Epidermal melanocyte (primary cell): Measurements from ENCODE around the gene ARPP21.

Source experiments
- DNase-seq: peaks from one replicate; pipeline ENCODE4 v3.0.0; 2011; ENCODE audit warnings: low spot score; ENCODE audit not compliant: insufficient read length

Gene ARPP21

DNA sequence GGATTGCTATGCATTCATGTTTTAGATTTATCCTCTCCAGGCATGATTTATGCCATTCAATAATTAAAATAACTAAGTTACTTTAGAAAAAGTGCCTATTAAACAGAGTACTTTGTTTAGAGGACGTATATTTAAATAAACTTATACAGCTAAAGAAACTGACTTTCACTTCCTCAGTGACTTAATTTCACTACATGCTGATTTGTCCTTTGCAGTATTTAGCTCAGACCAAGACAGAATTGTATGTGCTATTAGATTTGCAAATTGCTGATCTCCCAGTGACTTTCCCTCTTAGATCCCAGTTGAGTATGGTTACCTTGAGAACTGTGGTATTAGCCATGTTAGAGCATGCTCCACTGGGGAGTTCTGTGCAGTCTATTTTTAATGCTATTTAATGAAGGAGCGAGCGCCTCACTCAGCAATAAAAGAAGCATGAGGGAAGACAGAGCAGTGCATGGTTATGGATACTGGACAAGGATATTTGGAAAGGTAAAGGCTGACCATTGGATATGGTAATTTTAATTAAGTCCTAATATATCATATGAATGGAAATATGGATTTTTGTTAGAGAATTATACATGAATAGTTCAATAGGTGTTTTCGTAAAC lies 2.7 kb downstream of the ARPP21 start:
- no peak for DNase-seq

DNA sequence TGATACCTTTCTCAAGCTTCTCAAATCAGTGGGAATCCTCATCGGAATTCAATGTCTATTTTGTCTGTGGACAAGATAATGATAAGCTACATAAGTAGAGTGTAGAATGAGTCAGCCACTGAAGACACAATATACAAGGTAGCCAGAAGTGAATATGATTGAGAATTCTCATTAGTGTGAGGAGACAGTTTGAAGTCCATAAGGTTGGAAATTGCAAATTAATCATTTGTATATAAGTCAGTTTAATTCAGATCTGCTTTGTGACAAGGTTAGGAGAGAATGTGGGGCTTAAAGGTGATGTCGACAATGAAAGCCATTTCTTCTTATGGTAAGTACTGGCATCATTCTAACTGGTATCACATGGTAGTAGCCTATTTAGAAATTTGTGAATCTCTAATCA lies 4.2 kb downstream of the ARPP21 start:
- no peak for DNase-seq

DNA sequence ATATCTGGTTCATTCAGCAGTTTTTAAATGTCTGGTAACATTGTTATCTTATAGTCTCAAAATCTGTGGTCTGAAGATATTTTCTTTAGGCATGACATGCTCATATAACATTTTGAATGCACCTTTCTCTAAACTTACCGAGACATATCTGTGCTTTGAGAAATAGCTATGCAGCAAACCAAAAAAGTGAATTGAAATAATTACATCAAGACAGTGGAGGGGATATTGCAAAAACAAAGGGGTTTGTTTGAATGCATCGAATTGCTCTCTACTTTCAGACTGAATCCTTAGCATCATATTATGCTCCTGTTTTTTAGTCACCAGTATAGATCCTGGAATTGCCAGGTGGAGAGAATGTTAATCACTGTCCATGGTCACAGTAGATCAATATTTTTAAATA lies 5.1 kb downstream of the ARPP21 start:
- DNase-seq: no peak

DNA sequence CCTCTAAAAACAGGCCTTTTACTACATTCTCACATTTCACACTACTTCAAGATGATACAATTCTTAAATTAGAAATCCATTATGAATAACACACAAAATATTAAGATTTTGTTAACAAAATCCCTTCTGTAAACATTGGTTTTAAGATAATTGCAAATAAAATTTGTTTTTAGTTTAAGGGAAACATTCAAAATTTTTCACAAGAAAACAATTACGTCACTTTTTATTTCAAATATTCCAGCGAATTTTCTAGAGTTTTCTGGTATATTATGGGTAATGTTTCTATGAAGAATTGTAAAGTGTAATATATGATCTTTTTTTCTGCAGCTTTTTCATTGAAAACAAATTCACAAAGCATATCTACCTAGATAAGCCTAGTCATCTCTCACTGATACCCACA lies 5.9 kb downstream of the ARPP21 start:
- DNase-seq: no peak

DNA sequence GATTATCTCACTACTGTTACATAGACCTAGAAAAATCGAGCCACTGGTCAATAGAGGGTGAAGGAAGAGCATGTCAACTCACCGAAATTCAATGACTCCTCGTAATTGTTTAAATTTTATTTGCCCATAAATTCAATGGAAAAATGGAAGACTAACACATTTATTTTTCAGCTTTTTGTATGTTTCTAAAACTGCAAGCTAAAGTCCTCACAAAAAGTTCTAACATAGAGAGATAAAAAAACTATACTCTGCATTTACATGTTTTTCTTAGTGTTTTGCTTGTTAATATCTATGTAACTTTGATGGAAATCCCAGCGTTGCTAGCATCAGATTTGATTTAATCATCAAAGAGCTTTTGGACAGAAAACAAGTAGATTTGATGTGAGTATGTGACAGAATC lies 6.8 kb downstream of the ARPP21 start:
- DNase-seq: no peak

DNA sequence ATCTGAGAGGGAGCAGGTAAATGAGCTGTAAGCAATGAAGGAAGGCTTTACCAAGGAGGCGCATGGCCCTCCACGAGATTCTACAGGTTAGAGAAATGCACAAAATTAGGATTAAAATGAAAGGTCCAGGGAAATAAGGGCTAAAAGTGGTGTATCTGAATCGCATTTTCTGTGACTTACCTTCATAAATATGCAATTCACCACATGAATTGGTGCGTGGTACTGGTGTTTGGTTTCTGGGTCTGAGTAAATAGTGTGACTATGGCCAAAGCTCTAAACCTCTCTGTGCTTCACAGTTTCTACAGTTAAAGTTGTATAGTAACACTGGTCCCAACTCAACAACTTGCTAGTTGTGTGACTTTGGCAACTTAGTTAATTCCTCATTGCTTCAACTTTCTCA lies 8.1 kb downstream of the ARPP21 start:
- DNase-seq: no peak

DNA sequence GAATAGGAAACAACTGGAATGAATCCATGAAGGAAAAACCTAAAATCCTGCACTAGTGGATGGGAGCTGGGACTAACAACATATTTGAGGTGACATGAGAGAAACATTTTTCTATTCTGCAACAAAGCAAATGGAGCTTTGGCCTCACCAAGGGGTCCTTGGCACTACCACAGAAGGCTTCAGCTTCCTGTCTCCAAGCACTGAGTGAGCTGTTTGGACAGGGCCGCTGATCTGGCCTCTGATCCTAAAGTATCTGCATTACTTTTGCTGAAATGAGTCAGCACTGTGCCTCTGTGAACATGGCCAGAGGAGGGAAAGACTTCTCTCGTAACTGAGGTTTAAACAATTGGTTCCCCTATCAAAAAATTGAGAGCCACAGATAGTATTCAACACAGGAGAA lies 9.0 kb downstream of the ARPP21 start:
- no peak for DNase-seq

DNA sequence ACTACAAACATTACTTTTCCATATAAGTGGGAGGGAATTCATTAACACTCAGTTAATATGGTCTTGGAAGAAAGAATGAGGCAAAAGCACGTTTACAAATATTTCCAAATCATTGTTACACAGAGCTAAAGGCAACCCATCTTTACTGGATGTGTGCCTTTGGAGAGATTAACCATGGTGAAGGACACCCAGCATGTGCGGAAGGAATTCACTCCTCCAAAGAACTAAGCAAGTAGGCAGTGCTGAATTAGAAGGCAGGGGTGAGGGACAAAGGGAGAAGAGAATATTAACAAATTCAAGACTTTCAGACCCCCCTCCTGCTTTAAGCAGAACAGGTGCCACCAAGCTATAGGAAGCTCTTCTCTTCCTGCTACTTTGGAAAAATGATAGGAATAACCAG lies 10.1 kb downstream of the ARPP21 start:
- no peak for DNase-seq

DNA sequence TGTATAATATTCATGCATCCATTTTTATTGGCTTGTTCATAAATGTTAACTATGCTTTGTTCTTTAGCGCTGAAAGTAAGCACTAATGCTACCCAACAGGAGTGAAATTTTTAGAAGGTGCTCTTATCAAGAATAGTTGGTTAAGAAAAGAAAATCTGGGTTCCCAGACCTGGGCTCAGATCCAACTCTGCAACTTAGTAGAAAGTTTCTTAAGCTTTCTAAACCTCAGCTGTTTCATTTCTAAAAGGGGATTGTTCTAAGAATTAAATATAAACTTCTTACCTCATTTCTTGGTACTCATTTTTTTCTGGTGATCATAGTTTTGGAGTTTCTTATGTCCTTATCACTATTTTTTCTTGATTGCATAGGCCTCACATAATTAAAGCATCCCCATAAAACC lies 12.1 kb downstream of the ARPP21 start:
- DNase-seq: no peak

DNA sequence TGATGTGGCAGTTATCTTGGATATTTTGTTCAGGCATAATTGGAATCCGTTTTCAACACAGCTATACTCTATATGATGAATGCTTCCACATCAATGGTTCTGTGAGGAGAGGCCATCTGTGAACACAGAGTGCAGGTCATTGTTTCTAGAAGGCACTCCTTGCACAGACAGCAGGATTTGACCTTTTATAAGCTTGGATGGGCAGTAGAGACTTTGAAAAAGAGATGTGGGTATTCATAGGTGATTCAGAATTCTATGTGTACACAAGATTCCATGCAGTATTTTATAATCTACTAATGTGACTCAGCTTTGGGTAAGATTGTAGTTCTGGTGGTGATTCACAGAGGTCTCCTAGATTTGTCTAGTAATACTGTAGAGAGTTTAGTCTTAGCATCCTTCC lies 12.5 kb downstream of the ARPP21 start:
- no peak for DNase-seq

DNA sequence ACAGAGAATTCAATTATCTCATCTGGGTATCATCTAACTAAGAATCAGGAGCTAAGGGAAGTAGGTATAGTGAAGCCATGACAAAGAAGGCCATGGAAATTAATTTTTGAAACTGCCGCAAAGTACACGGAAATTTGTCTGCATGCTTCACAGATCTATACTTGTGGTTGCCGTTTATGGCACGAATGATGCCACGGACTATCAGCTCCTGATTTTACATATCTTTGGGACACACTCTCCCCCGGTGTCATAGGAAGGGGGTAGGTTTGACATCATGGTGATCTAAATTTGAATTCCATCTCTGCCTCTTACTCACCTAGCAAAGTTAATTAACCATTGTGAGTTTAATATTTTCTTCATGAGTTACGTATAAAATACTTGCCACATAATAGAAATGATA lies 14.0 kb downstream of the ARPP21 start:
- DNase-seq: no peak

DNA sequence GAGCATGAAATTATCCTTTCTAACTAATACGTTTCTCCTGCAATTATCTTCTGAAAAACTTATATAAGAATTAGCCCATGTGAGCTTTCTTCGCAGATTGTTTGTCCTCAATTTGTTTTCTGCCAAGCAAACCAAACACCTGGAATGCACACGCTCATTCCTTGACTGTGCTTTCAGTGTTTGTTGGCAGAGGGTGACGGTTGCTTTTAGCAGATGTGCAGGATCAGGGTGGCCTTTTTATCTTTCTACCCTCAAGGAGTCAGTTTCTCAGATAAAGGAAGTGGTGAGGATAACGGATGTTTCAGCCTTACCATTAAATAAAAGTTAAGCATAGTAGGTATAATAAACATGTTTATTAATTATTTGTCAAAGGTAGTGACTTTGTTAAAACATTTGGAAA lies 15.2 kb downstream of the ARPP21 start:
- no peak for DNase-seq

DNA sequence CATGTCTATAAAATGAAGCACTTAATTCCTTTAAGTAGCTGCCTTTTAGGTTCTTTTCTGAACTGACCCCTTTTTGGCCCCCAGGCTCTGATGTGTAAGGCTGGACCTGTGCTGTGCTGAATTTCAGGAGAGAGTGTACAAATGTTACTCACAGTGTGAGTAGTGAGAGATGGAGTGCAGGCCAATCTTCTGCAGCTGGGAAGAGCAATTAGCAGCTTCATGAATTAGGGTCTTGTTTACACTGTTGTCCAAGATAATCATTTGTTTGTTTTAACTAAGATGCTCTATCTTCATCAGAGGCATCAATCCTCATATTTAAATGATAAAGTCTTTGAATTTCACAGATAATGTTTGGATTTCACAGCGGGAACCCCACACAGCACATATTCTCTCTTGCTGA lies 19.4 kb downstream of the ARPP21 start:
- DNase-seq: no peak

DNA sequence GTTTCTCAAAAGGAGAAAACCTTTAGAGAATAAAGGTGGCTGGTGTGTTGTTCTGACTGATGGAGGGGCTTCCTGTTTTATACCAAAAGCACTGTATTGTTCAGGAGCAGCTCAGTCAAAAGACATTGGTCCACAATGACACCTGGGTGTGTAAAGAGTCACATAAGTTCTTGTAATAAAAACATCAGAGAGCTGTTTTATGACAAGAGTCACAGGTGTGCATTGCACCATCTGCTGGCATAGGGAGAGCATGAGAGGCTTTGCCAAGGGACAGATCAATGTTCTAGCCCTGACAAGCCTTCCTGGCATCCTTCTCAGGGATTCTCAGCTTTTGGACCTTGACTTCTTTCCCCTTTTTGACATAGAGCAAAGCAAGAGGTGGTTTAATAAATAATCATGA lies 20.4 kb downstream of the ARPP21 start:
- no peak for DNase-seq

DNA sequence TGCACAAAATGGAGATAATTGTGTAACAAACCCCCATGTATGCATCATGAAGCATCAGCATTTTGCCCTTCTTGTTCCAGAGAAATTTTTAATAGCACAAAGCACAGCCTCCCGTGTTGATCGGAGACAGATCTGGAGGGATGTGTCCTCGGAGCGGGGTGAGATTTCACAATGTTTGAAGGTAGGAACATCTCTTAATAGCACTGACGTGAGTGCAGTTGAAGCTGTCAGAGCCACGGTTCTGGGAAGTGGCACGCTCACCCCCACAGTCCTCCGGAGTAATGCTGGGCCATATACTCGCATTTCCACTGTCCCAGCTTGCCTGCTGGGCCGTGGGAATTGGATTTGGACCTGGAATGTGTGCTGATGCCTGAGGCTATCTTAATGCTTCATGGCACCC lies 24.1 kb downstream of the ARPP21 start:
- no peak for DNase-seq

DNA sequence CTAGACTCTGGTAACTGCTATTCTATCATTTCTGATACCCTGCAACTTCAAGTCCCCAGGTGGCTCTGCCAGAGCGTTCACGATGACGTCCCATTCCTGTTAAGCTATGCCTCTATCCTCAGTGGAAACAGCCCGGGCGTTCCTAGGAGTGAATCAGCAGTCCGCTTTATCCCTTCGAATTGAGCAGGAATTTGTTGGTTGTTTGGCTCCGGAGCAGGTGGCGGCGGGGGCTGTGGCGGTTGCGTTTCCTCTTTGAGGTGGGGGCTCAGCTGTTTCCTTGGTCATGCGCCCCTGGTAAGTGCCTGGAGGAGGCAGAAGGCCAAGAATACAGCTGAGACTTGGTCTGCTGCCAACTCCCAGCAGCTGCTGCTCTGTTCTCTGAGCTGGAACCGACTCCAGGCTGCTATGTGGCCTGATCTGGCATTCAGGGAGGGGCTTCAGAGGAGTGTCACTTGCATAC lies 25.2 kb downstream of the ARPP21 start:
- DNase-seq: no peak

DNA sequence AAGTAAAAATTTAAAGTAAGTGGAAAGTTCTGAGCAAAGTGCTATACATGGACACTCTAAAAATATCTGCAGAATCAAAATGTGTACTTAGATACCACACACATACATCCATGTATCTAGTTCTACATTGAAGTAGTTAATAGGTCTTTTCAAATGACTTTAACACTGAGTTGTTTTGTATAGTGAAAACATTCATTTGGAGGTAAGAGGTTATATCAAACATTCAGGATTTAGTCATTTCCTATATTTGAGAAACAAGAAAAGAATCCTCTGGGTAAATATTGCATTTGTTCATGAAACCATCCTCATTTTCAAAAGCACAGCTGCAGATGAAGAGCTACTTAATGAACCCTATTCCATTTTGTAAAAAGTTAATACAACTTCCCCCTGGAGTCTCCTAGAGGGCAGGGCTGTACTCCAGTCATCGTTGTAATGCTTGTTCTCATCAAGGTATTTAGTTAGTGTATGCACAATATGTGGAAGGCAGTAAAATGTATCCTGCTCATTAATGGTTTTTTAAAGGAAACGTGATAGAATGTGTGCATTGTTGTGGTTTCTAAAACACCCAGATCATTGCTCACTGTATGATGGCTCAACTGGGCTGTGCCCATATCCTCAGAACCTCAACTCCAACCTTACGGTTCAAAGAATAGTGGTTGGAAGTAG lies 26.2 kb downstream of the ARPP21 start:
- DNase-seq: no peak

DNA sequence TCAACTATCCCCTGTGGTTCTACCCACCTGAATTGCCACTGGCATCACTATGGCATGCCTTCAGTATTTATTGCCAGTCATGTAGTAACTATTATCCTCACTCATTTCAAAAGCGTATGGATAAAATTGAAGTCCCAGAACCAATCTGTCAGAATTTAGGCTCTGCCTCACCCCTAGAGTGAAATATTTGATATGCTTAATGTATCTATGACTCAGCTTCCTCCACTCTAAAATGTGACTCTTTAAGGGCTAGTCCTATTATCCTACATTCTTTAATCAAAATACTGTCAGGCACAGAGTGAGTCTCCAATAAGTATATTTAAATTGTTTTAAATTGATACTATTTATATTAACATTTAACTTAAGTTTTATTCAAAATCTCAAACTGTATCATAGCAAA lies 27.6 kb downstream of the ARPP21 start:
- DNase-seq: no peak

DNA sequence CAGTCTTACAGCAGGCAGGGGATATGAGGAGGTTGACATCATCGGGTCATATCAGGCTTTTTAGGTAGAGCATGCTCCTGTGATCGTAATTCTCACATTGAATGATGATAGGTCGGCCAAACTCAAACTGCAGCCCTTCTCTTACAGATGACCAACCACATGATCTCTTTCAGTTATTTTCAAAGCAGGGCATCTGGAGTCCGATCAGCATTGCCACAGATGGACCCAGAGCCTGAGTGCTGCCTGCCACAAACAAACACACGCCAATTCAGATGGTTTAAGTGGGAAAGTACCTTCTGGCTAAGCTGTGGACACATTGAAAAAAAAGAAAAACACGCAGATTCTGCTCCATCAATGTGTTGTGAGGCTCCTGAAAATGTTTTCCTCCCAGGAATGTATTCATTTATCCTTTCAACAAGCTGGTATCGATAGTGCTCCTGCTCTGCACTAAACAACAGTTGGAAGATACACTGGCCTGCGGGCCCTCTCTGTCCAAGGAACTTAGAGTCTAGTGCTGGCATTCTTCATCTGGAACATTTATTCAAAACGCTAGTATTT lies 31.2 kb downstream of the ARPP21 start:
- no peak for DNase-seq

DNA sequence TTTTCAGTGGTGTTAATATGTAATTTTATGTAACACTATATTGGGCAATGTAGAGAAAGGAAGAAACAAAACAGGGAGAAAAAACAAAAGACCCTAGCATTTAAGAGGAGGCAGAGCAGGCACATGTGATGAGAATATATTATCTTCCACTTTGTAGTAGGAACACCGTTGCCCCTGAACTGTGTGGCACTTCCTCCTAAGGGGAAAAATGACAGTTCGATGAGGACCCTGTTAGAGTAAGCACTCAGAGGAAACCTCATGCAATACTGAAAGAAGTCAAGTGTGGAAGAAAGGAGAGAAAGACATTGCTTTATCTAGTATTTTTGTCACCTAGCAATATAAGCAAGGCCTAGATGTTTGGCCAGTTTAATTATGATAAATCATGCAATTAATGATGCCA lies 32.2 kb downstream of the ARPP21 start:
- no peak for DNase-seq

DNA sequence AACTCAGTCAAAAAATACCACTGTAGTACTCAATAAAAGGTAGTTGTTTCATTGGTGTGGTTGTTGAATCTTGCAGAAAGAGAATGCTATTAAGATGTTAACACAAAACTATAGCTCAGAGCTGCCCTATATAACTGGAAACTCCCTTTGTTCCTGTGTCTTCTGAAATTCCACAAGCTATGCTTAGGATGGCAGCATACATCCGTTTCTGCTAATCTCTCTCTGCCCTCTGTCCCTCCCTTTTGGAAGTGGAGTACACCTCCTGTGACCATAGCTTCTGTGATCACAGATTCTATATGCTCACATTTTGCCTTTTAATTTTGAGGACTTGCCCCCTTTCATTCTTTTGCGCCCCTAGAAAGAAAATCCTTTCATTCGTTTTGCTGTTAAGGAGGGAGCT lies 33.7 kb downstream of the ARPP21 start:
- no peak for DNase-seq

DNA sequence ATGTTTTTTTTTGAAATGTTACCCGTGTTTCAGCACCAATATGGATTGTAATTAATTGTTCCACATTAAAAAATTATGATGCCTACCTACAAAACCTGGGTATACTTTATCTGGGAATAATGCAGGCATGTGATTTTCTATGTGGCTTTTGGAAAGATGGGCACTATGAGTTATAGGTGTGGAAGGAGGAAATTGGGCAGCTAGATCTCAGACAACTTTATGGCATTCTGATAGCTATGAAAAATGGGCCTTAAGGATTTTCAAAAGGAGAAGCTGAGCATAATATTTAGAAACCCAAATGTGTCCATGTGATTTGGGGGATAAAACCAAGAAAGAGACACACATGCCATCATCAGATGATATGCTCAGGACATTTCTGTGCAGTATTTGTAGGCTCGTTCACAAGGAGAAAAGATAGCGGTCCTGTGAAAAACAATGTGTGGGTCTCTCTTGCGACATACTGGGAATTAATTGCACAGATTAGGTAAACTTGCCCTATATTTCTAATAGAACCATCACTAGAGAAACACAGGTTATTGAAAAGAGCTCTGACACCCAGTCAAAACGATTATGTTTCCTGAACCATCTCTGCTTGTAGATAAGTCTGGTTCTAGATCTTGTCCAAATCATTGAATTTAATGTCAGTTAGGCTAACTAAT lies 35.3 kb downstream of the ARPP21 start:
- DNase-seq: no peak

DNA sequence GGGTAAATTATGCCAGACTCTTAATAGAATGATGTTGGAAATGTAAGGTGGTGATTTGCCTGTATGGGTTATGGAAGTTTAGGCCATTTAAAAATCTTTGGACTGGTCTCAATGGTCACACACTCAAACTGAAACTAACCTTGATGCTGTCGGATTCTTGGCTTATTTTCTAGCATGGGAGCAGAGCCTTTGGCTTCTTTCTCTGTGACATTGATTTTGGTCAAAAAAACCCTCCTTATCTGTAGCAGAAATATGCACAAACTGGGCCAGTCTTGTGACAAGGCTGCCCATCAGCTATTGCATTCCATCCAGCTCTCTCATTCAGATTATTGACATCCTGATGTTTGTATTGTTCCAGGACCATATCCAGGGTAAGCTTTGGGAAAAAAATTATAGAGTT lies 35.9 kb downstream of the ARPP21 start:
- DNase-seq: no peak
